ENCODE data around the gene FAM13B.

- TF ChIP-seq, protein P1, sequence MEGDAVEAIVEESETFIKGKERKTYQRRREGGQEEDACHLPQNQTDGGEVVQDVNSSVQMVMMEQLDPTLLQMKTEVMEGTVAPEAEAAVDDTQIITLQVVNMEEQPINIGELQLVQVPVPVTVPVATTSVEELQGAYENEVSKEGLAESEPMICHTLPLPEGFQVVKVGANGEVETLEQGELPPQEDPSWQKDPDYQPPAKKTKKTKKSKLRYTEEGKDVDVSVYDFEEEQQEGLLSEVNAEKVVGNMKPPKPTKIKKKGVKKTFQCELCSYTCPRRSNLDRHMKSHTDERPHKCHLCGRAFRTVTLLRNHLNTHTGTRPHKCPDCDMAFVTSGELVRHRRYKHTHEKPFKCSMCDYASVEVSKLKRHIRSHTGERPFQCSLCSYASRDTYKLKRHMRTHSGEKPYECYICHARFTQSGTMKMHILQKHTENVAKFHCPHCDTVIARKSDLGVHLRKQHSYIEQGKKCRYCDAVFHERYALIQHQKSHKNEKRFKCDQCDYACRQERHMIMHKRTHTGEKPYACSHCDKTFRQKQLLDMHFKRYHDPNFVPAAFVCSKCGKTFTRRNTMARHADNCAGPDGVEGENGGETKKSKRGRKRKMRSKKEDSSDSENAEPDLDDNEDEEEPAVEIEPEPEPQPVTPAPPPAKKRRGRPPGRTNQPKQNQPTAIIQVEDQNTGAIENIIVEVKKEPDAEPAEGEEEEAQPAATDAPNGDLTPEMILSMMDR (IDR thresholded peaks at IDR 0.05; ENCODE audit: poor library complexity): no peak
- TF ChIP-seq EZH2phosphoT487 (IDR thresholded peaks at IDR 0.05; ENCODE audit: low read depth, severe bottlenecking, unreplicated experiment): no peak
- TF ChIP-seq EZH2 (IDR thresholded peaks at IDR 0.05; ENCODE audit: borderline replicate concordance): no peak
Measured at GRCh38 chr5:137935694-137936093, 97.2 kb downstream of the FAM13B start.

Measured in hepatocyte (in vitro differentiated cells).